Measurements from ENCODE around the gene MAP3K19. TPM values are rescaled to one million over a fixed set of nuclear protein-coding genes. Genes with fewer than 3 reads are reported as not detected.

MAP3K19 gene
- total RNA-seq, 1 donor from 2014 or later: not detected

- no peaks in the 10 kb centered on the region for H3K27me3 ChIP-seq
- intact Hi-C loops (cut with DNase I): no loop called here
- TF ChIP-seq POLR2AphosphoS5 (IDR thresholded peaks at IDR 0.05; ENCODE audit: insufficient read depth in 1 of 2, low read depth in 1 of 2) (no peak), CTCF (IDR thresholded peaks at IDR 0.05) (no peak), POLR2A (IDR thresholded peaks at IDR 0.05) (no peak)
- H3K4me1 ChIP-seq: no peaks in the 10 kb centered on the region
- H3K4me3 ChIP-seq: no peak overlapping the region
- H3K9me3 ChIP-seq: no peaks in the 10 kb centered on the region
- peaks cover 0 to 61% of the 10 kb centered on the region in 2 donors for H3K36me3 ChIP-seq
- no peak overlapping the region for H3K27ac ChIP-seq
- DNase-seq (ENCODE audit: extremely low spot score in 2 of 2): no peak
Observed at GRCh38 chr2:134949981-134950708, 97.1 kb downstream of the MAP3K19 start.

GRCh38 chr2:134946073-134946472, 101.2 kb downstream of the MAP3K19 start:
- TF ChIP-seq CTCF (IDR thresholded peaks at IDR 0.05) (no peak), POLR2A (IDR thresholded peaks at IDR 0.05) (no peak), POLR2AphosphoS5 (IDR thresholded peaks at IDR 0.05; ENCODE audit: insufficient read depth in 1 of 2, low read depth in 1 of 2) (no peak)
- Histone ChIP-seq H3K4me3 (no peak overlapping the region), H3K4me1 (no peaks in the 10 kb centered on the region), H3K9me3 (no peaks in the 10 kb centered on the region), H3K27ac (no peak overlapping the region), H3K36me3 (peaks cover 0 to 39% of the 10 kb centered on the region in 2 donors), H3K27me3 (no peaks in the 10 kb centered on the region)
- DNase-seq (ENCODE audit: extremely low spot score in 2 of 2): no peak
- intact Hi-C loops (cut with DNase I): no loop called here

- peaks cover 0 to 41% of the 10 kb centered on the region in 2 donors for H3K36me3 ChIP-seq
- intact Hi-C loops (cut with DNase I): no loop called here
- H3K4me3 ChIP-seq: no peak overlapping the region
- no peak for DNase-seq (ENCODE audit: extremely low spot score in 2 of 2)
- no peaks in the 10 kb centered on the region for H3K9me3 ChIP-seq
- H3K27me3 ChIP-seq: no peaks in the 10 kb centered on the region
- TF ChIP-seq POLR2AphosphoS5 (IDR thresholded peaks at IDR 0.05; ENCODE audit: insufficient read depth in 1 of 2, low read depth in 1 of 2): no peak
- TF ChIP-seq POLR2A (IDR thresholded peaks at IDR 0.05): no peak
- no peak for TF ChIP-seq CTCF (IDR thresholded peaks at IDR 0.05)
- no peaks in the 10 kb centered on the region for H3K4me1 ChIP-seq
- no peak overlapping the region for H3K27ac ChIP-seq
Observed at GRCh38 chr2:134944975-134945374, 102.3 kb downstream of the MAP3K19 start.

GRCh38 chr2:134943540-134943939, 103.7 kb downstream of the MAP3K19 start:
- Histone ChIP-seq H3K4me3 (no peak overlapping the region), H3K27me3 (no peaks in the 10 kb centered on the region), H3K4me1 (peaks cover 3% of the 10 kb centered on the region), H3K9me3 (no peaks in the 10 kb centered on the region), H3K36me3 (peaks cover 0 to 38% of the 10 kb centered on the region in 2 donors), H3K27ac (no peak overlapping the region)
- intact Hi-C loops (cut with DNase I): no loop called here
- no peak for DNase-seq (ENCODE audit: extremely low spot score in 2 of 2)
- TF ChIP-seq POLR2A (IDR thresholded peaks at IDR 0.05) (no peak), POLR2AphosphoS5 (IDR thresholded peaks at IDR 0.05; ENCODE audit: insufficient read depth in 1 of 2, low read depth in 1 of 2) (no peak), CTCF (IDR thresholded peaks at IDR 0.05) (no peak)

GRCh38 chr2:134936691-134937090, 110.6 kb downstream of the MAP3K19 start:
- no peaks in the 10 kb centered on the region for H3K9me3 ChIP-seq
- peaks cover 62% of the 10 kb centered on the region for H3K4me1 ChIP-seq

More at GRCh38 chr2:134936691-134937090, 110.6 kb downstream of the MAP3K19 start:
- intact Hi-C loops (cut with DNase I): no loop called here
- TF ChIP-seq POLR2AphosphoS5 (IDR thresholded peaks at IDR 0.05; ENCODE audit: insufficient read depth in 1 of 2, low read depth in 1 of 2): no peak
- Histone ChIP-seq H3K27me3 (no peaks in the 10 kb centered on the region), H3K4me3 (no peak overlapping the region), H3K36me3 (peaks cover 0 to 29% of the 10 kb centered on the region in 2 donors), H3K27ac (no peak overlapping the region)
- DNase-seq (ENCODE audit: extremely low spot score in 2 of 2): no peak
